Measurements from ENCODE around the gene TMEM221.

TMEM221 gene

GRCh38 chr19:17421942-17422341, 26.5 kb downstream of the TMEM221 start:
- H3K9me3 ChIP-seq (ENCODE audit: control insufficient read depth in 5 of 5, low read length in 5 of 5) = no peaks in the 10 kb centered on the region
- H3K36me3 ChIP-seq (ENCODE audit: control insufficient read depth in 5 of 5, insufficient read depth in 5 of 5, low read length in 5 of 5) = peaks cover 0 to 15% (median 13%) of the 10 kb centered on the region in 5 donors
- no peaks in the 10 kb centered on the region for H3K27me3 ChIP-seq (ENCODE audit: control insufficient read depth in 5 of 5, insufficient read depth in 4 of 5, low read length in 5 of 5)
- no peak overlapping the region for H3K4me3 ChIP-seq (ENCODE audit: low read depth in 1 of 5, low read length in 5 of 5)
- H3K4me1 ChIP-seq (ENCODE audit: control insufficient read depth in 5 of 5, insufficient read depth in 5 of 5, low read length in 5 of 5) = peaks cover 4 to 31% (median 26%) of the 10 kb centered on the region in 5 donors
- no peak overlapping the region for H3K27ac ChIP-seq (ENCODE audit: low read depth, low read length)
- H3K9ac ChIP-seq (ENCODE audit: low read length in 5 of 5) = no peak overlapping the region

GRCh38 chr19:17420475-17420924, 28.0 kb downstream of the TMEM221 start:
- Histone ChIP-seq H3K27ac (ENCODE audit: low read depth, low read length) (peak overlapping the region; percentile 50), H3K4me3 (ENCODE audit: low read depth in 1 of 5, low read length in 5 of 5) (peak overlapping the region; percentile 58 to 85 (median 72)), H3K9ac (ENCODE audit: low read length in 5 of 5) (peak overlapping the region in 4 of 5 donors; percentile 64 to 84 (median 77)), H3K4me1 (ENCODE audit: control insufficient read depth in 5 of 5, insufficient read depth in 5 of 5, low read length in 5 of 5) (peaks cover 4 to 31% (median 29%) of the 10 kb centered on the region in 5 donors), H3K9me3 (ENCODE audit: control insufficient read depth in 5 of 5, low read length in 5 of 5) (no peaks in the 10 kb centered on the region), H3K27me3 (ENCODE audit: control insufficient read depth in 5 of 5, insufficient read depth in 4 of 5, low read length in 5 of 5) (no peaks in the 10 kb centered on the region), H3K36me3 (ENCODE audit: control insufficient read depth in 5 of 5, insufficient read depth in 5 of 5, low read length in 5 of 5) (peaks cover 0 to 15% (median 13%) of the 10 kb centered on the region in 5 donors)

GRCh38 chr19:17419621-17420474, 28.6 kb downstream of the TMEM221 start, which contains the start of gene MVB12A:
TSS of gene MVB12A (plus strand) at chr19:17420047. CDS start at chr19:17420136, 89 bp downstream.
- Histone ChIP-seq H3K4me3 (ENCODE audit: low read depth in 1 of 5, low read length in 5 of 5) (peak within 1 kb of the TSS; percentile 67 to 85 (median 72)), H3K36me3 (ENCODE audit: control insufficient read depth in 5 of 5, insufficient read depth in 5 of 5, low read length in 5 of 5) (peaks cover 0 to 15% (median 13%) of the 10 kb centered on the region in 5 donors), H3K27me3 (ENCODE audit: control insufficient read depth in 5 of 5, insufficient read depth in 4 of 5, low read length in 5 of 5) (no peaks in the 10 kb centered on the region), H3K9ac (ENCODE audit: low read length in 5 of 5) (peak within 1 kb of the TSS; percentile 64 to 84 (median 76)), H3K4me1 (ENCODE audit: control insufficient read depth in 5 of 5, insufficient read depth in 5 of 5, low read length in 5 of 5) (peaks cover 4 to 29% (median 25%) of the 10 kb centered on the region in 5 donors), H3K9me3 (ENCODE audit: control insufficient read depth in 5 of 5, low read length in 5 of 5) (no peaks in the 10 kb centered on the region), H3K27ac (ENCODE audit: low read depth, low read length) (peak within 1 kb of the TSS; percentile 84)

- Histone ChIP-seq H3K27ac (ENCODE audit: low read depth, low read length) (peak overlapping the region; percentile 84), H3K9ac (ENCODE audit: low read length in 5 of 5) (peak overlapping the region; percentile 25 to 77 (median 71)), H3K36me3 (ENCODE audit: control insufficient read depth in 5 of 5, insufficient read depth in 5 of 5, low read length in 5 of 5) (peaks cover 0 to 16% (median 13%) of the 10 kb centered on the region in 5 donors), H3K4me1 (ENCODE audit: control insufficient read depth in 5 of 5, insufficient read depth in 5 of 5, low read length in 5 of 5) (peaks cover 4 to 26% (median 22%) of the 10 kb centered on the region in 5 donors), H3K4me3 (ENCODE audit: low read depth in 1 of 5, low read length in 5 of 5) (peak overlapping the region; percentile 45 to 85 (median 68)), H3K27me3 (ENCODE audit: control insufficient read depth in 5 of 5, insufficient read depth in 4 of 5, low read length in 5 of 5) (no peaks in the 10 kb centered on the region), H3K9me3 (ENCODE audit: control insufficient read depth in 5 of 5, low read length in 5 of 5) (no peaks in the 10 kb centered on the region)
Measured at GRCh38 chr19:17419154-17419620, 29.3 kb downstream of the TMEM221 start.

- H3K27me3 ChIP-seq (ENCODE audit: control insufficient read depth in 5 of 5, insufficient read depth in 4 of 5, low read length in 5 of 5) = no peaks in the 10 kb centered on the region
- peaks cover 4 to 28% (median 25%) of the 10 kb centered on the region in 5 donors for H3K4me1 ChIP-seq (ENCODE audit: control insufficient read depth in 5 of 5, insufficient read depth in 5 of 5, low read length in 5 of 5)
- peak overlapping the region; percentile 25 to 77 (median 71) for H3K9ac ChIP-seq (ENCODE audit: low read length in 5 of 5)
- H3K36me3 ChIP-seq (ENCODE audit: control insufficient read depth in 5 of 5, insufficient read depth in 5 of 5, low read length in 5 of 5) = peaks cover 0 to 13% (median 11%) of the 10 kb centered on the region in 5 donors
- H3K27ac ChIP-seq (ENCODE audit: low read depth, low read length) = peak overlapping the region; percentile 84
- H3K9me3 ChIP-seq (ENCODE audit: control insufficient read depth in 5 of 5, low read length in 5 of 5) = no peaks in the 10 kb centered on the region
- peak overlapping the region in 4 of 5 donors; percentile 45 to 85 (median 76) for H3K4me3 ChIP-seq (ENCODE audit: low read depth in 1 of 5, low read length in 5 of 5)
Measured at GRCh38 chr19:17418710-17419109, 29.8 kb downstream of the TMEM221 start.

- peaks cover 4 to 39% (median 29%) of the 10 kb centered on the region in 5 donors for H3K4me1 ChIP-seq (ENCODE audit: control insufficient read depth in 5 of 5, insufficient read depth in 5 of 5, low read length in 5 of 5)
- H3K4me3 ChIP-seq (ENCODE audit: low read depth in 1 of 5, low read length in 5 of 5) = no peak overlapping the region
- no peaks in the 10 kb centered on the region for H3K9me3 ChIP-seq (ENCODE audit: control insufficient read depth in 5 of 5, low read length in 5 of 5)
- no peaks in the 10 kb centered on the region for H3K27me3 ChIP-seq (ENCODE audit: control insufficient read depth in 5 of 5, insufficient read depth in 4 of 5, low read length in 5 of 5)
- H3K9ac ChIP-seq (ENCODE audit: low read length in 5 of 5) = no peak overlapping the region
- no peak overlapping the region for H3K27ac ChIP-seq (ENCODE audit: low read depth, low read length)
- peaks cover 0 to 6% (median 0%) of the 10 kb centered on the region in 5 donors for H3K36me3 ChIP-seq (ENCODE audit: control insufficient read depth in 5 of 5, insufficient read depth in 5 of 5, low read length in 5 of 5)
Measured at GRCh38 chr19:17415121-17415520, 33.3 kb downstream of the TMEM221 start.

GRCh38 chr19:17414097-17414496, 34.4 kb downstream of the TMEM221 start:
- Histone ChIP-seq H3K4me3 (ENCODE audit: low read depth in 1 of 5, low read length in 5 of 5) (no peak overlapping the region), H3K9me3 (ENCODE audit: control insufficient read depth in 5 of 5, low read length in 5 of 5) (no peaks in the 10 kb centered on the region), H3K36me3 (ENCODE audit: control insufficient read depth in 5 of 5, insufficient read depth in 5 of 5, low read length in 5 of 5) (peaks cover 0 to 6% (median 0%) of the 10 kb centered on the region in 5 donors), H3K27ac (ENCODE audit: low read depth, low read length) (no peak overlapping the region), H3K9ac (ENCODE audit: low read length in 5 of 5) (no peak overlapping the region), H3K27me3 (ENCODE audit: control insufficient read depth in 5 of 5, insufficient read depth in 4 of 5, low read length in 5 of 5) (no peaks in the 10 kb centered on the region), H3K4me1 (ENCODE audit: control insufficient read depth in 5 of 5, insufficient read depth in 5 of 5, low read length in 5 of 5) (peaks cover 2 to 32% (median 27%) of the 10 kb centered on the region in 5 donors)

- Histone ChIP-seq H3K36me3 (ENCODE audit: control insufficient read depth in 5 of 5, insufficient read depth in 5 of 5, low read length in 5 of 5) (peaks cover 0 to 6% (median 0%) of the 10 kb centered on the region in 5 donors), H3K4me3 (ENCODE audit: low read depth in 1 of 5, low read length in 5 of 5) (no peak overlapping the region), H3K27me3 (ENCODE audit: control insufficient read depth in 5 of 5, insufficient read depth in 4 of 5, low read length in 5 of 5) (no peaks in the 10 kb centered on the region), H3K27ac (ENCODE audit: low read depth, low read length) (no peak overlapping the region), H3K9me3 (ENCODE audit: control insufficient read depth in 5 of 5, low read length in 5 of 5) (no peaks in the 10 kb centered on the region), H3K4me1 (ENCODE audit: control insufficient read depth in 5 of 5, insufficient read depth in 5 of 5, low read length in 5 of 5) (peaks cover 0 to 36% (median 24%) of the 10 kb centered on the region in 5 donors), H3K9ac (ENCODE audit: low read length in 5 of 5) (no peak overlapping the region)
Measured at GRCh38 chr19:17411801-17412200, 36.7 kb downstream of the TMEM221 start.

- Histone ChIP-seq H3K27ac (ENCODE audit: low read depth, low read length) (no peak overlapping the region), H3K9me3 (ENCODE audit: control insufficient read depth in 5 of 5, low read length in 5 of 5) (no peaks in the 10 kb centered on the region), H3K27me3 (ENCODE audit: control insufficient read depth in 5 of 5, insufficient read depth in 4 of 5, low read length in 5 of 5) (no peaks in the 10 kb centered on the region), H3K36me3 (ENCODE audit: control insufficient read depth in 5 of 5, insufficient read depth in 5 of 5, low read length in 5 of 5) (peaks cover 0 to 6% (median 0%) of the 10 kb centered on the region in 5 donors), H3K4me1 (ENCODE audit: control insufficient read depth in 5 of 5, insufficient read depth in 5 of 5, low read length in 5 of 5) (peaks cover 3 to 55% (median 32%) of the 10 kb centered on the region in 5 donors), H3K9ac (ENCODE audit: low read length in 5 of 5) (no peak overlapping the region), H3K4me3 (ENCODE audit: low read depth in 1 of 5, low read length in 5 of 5) (no peak overlapping the region)
Measured at GRCh38 chr19:17409990-17410389, 38.5 kb downstream of the TMEM221 start.

GRCh38 chr19:17406887-17407196, 41.6 kb downstream of the TMEM221 start:
- no peaks in the 10 kb centered on the region for H3K9me3 ChIP-seq (ENCODE audit: control insufficient read depth in 5 of 5, low read length in 5 of 5)
- H3K4me1 ChIP-seq (ENCODE audit: control insufficient read depth in 5 of 5, insufficient read depth in 5 of 5, low read length in 5 of 5) = peaks cover 3 to 50% (median 28%) of the 10 kb centered on the region in 5 donors
- H3K27ac ChIP-seq (ENCODE audit: low read depth, low read length) = peak overlapping the region; percentile 90
- H3K4me3 ChIP-seq (ENCODE audit: low read depth in 1 of 5, low read length in 5 of 5) = peak overlapping the region; percentile 19 to 84 (median 79)
- peak overlapping the region in 3 of 5 donors; percentile 3 to 73 (median 61) for H3K9ac ChIP-seq (ENCODE audit: low read length in 5 of 5)
- peaks cover 0 to 3% (median 0%) of the 10 kb centered on the region in 5 donors for H3K27me3 ChIP-seq (ENCODE audit: control insufficient read depth in 5 of 5, insufficient read depth in 4 of 5, low read length in 5 of 5)
- H3K36me3 ChIP-seq (ENCODE audit: control insufficient read depth in 5 of 5, insufficient read depth in 5 of 5, low read length in 5 of 5) = peaks cover 0 to 10% (median 4%) of the 10 kb centered on the region in 5 donors

Data from subcutaneous abdominal adipose tissue (tissue), 5 donors.